A204.1 (cell line): Measurements from ENCODE around the gene SLC48A1.

Source experiments
- FAIRE-seq: peaks from 2 replicates; lab custom pipeline; 2012; peaks lifted over from hg19 to GRCh38; lab: Jason Lieb, UNC

SLC48A1 gene

GRCh38 chr12:47828976-47829482 lies 56.0 kb downstream of the SLC48A1 start:
- FAIRE-seq: no peak

DNA sequence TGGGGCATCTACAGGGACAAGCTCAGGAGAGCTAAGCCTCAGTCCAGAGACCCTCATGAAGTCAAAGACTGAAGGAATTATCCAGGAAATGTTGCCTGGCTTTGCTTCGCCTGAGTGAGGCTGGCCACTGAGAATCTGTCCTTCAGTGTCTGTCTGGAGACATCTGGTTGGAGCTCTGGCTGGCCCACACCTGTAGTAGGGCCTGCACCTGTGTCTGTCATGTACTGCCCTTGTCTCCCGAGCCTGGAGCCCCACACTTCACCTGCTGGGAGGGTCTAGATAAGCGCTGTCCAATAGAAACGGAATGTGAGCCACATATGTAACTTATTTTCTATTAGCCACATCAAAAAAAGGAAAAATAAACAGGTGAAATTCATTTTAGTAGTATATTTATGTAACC lies 56.5 kb downstream of the SLC48A1 start:
- FAIRE-seq: no peak
